RWPE2 (cell line): ENCODE data around the gene SETBP1.

ENCODE experiments used
- ATAC-seq: fragments of 200-7000 bp; cut with Tn5 transposase; 3 replicates; pipeline ENCODE4 v1.9.1; 2021; ENCODE audit warnings: low read depth
- DNase-seq: peaks from one replicate; pipeline ENCODE4 v3.0.0-alpha.2; 2020; ENCODE audit warnings: low spot score
- H3K27ac ChIP-seq: fragments of 450-650 bp; 2 replicates; pipeline ENCODE4 v1.5.1; 2017; ENCODE audit warnings: mild to moderate bottlenecking; ENCODE audit not compliant: poor library complexity, severe bottlenecking
- H3K27me3 ChIP-seq: fragments of 250-450 bp; sonication (Bioruptor Pico); 2 replicates; pipeline ENCODE4 v1.5.1; 2021; ENCODE audit warnings: mild to moderate bottlenecking, moderate library complexity; ENCODE audit not compliant: insufficient read depth, poor library complexity, severe bottlenecking
- H3K36me3 ChIP-seq: fragments of 250-450 bp; sonication (Bioruptor Pico); 2 replicates; pipeline ENCODE4 v1.5.1; 2020; ENCODE audit warnings: low read depth, mild to moderate bottlenecking, moderate library complexity
- H3K4me1 ChIP-seq: fragments of 250-450 bp; sonication (Bioruptor Pico); 2 replicates; pipeline ENCODE4 v1.5.1; 2021; ENCODE audit warnings: mild to moderate bottlenecking, moderate library complexity; ENCODE audit not compliant: insufficient read depth, poor library complexity, severe bottlenecking
- H3K4me3 ChIP-seq: fragments of 250-450 bp; sonication (Bioruptor Pico); 2 replicates; pipeline ENCODE4 v1.5.1; 2021; ENCODE audit warnings: mild to moderate bottlenecking, moderate library complexity; ENCODE audit not compliant: severe bottlenecking
- H3K9me3 ChIP-seq: fragments of 250-450 bp; sonication (Bioruptor Pico); 2 replicates; pipeline ENCODE4 v1.5.1; 2021; ENCODE audit warnings: mild to moderate bottlenecking, moderate library complexity; ENCODE audit not compliant: severe bottlenecking
- TF ChIP-seq, protein P1 (sequence below): fragments of 450-650 bp; IDR thresholded peaks from one replicate; pipeline ENCODE4 v1.5.1; 2017; ENCODE audit warnings: mild to moderate bottlenecking, moderate library complexity; ENCODE audit not compliant: poor library complexity, severe bottlenecking

The SETBP1 gene

DNA sequence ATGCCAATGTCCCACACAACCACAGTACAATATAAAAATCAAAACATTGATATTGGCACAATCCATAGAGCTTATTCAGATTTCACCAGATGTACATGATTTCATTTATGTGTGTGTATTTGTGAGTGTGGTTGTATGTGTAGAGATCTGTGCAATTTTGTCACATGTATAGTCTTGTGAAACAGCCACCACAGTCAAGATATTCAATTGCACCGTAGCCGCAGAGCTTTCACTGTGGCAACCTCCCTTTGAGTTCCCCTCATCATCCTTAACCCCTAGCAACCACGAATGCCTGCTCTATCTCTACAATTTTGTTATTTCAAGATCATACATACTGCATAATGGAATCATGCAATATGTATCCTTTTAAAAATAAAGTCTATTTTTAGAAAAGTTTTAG, 391.3 kb downstream of the SETBP1 start:
- no peaks in the 10 kb centered on the region for H3K4me1 ChIP-seq

DNA sequence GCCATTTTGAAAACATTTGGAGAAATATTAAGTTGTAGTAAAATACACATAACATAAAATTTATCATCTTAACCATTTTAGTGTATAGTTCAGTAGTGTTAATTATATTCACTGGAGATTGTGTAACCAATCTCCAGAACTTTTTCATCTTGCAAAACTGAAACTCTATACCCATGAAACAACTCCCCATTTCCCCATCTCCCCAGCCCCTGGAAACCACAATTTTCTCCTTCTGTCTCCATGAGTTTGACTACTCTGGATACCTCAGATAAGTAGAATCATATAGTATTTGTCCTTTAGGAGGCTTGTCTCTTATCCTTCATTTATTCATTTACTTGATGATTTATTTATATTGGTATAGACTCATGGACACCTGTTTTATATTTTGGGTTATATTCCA, 392.9 kb downstream of the SETBP1 start:
- no peak for DNase-seq
- no peak for ATAC-seq
- H3K4me1 ChIP-seq, result no peaks in the 10 kb centered on the region
- H3K36me3 ChIP-seq, result no peaks in the 10 kb centered on the region
- H3K27me3 ChIP-seq, result no peaks in the 10 kb centered on the region
- no peak overlapping the region for H3K4me3 ChIP-seq
- no peak overlapping the region for H3K27ac ChIP-seq
- TF ChIP-seq, protein P1, sequence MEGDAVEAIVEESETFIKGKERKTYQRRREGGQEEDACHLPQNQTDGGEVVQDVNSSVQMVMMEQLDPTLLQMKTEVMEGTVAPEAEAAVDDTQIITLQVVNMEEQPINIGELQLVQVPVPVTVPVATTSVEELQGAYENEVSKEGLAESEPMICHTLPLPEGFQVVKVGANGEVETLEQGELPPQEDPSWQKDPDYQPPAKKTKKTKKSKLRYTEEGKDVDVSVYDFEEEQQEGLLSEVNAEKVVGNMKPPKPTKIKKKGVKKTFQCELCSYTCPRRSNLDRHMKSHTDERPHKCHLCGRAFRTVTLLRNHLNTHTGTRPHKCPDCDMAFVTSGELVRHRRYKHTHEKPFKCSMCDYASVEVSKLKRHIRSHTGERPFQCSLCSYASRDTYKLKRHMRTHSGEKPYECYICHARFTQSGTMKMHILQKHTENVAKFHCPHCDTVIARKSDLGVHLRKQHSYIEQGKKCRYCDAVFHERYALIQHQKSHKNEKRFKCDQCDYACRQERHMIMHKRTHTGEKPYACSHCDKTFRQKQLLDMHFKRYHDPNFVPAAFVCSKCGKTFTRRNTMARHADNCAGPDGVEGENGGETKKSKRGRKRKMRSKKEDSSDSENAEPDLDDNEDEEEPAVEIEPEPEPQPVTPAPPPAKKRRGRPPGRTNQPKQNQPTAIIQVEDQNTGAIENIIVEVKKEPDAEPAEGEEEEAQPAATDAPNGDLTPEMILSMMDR, result no peak
- no peaks in the 10 kb centered on the region for H3K9me3 ChIP-seq

More for the DNA sequence above, 391.3 kb downstream of the SETBP1 start:
- no peak overlapping the region for H3K4me3 ChIP-seq
- H3K36me3 ChIP-seq, result no peaks in the 10 kb centered on the region
- TF ChIP-seq, protein P1, result no peak
- no peaks in the 10 kb centered on the region for H3K9me3 ChIP-seq
- ATAC-seq, result no peak
- no peaks in the 10 kb centered on the region for H3K27me3 ChIP-seq
- H3K27ac ChIP-seq, result no peak overlapping the region
- no peak for DNase-seq

- H3K4me3 ChIP-seq, result no peak overlapping the region
- H3K27ac ChIP-seq, result no peak overlapping the region
- H3K27me3 ChIP-seq, result no peaks in the 10 kb centered on the region
- DNase-seq (no peak), ATAC-seq (no peak)
- H3K4me1 ChIP-seq, result no peaks in the 10 kb centered on the region
- H3K36me3 ChIP-seq, result no peaks in the 10 kb centered on the region
- H3K9me3 ChIP-seq, result no peaks in the 10 kb centered on the region
- TF ChIP-seq, protein P1, result no peak
Observed at GRCh38 chr18:45081566-45082181, 401.0 kb downstream of the SETBP1 start.

DNA sequence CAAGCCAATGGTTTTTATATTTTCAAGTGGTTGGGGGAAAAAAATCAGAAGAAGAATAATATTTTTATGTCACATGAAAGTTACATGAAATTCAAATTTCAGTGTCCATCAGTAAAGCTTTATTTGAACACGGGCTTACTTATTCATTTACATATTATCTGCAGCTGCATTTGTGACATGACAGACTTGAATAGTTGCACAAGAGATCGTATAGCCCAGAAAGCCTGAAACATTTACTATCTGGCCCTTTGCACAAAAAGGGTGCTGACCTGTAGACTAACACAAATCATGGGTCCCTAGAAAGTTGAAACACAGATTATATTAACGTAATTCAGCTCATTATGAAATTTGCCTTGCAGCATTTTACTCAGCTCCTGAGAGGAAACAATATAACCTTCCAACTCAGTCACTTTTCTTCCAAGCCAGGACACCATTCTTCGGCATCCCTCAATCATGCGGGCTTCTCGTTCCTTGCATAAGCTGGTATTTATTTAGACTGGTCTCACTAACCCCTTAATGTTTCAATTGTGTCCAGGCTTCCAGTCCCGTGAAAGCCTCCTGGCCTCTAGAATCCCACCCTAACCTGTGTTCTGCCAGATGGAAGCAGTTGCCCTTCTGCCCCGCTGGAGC, 402.7 kb downstream of the SETBP1 start:
- Histone ChIP-seq H3K4me1 (no peaks in the 10 kb centered on the region), H3K36me3 (no peaks in the 10 kb centered on the region), H3K9me3 (no peaks in the 10 kb centered on the region), H3K27me3 (no peaks in the 10 kb centered on the region), H3K27ac (no peak overlapping the region), H3K4me3 (no peak overlapping the region)
- DNase-seq (no peak), ATAC-seq (no peak)
- TF ChIP-seq, protein P1, result no peak

GRCh38 chr18:45084206-45084605, 403.5 kb downstream of the SETBP1 start:
- no peaks in the 10 kb centered on the region for H3K4me1 ChIP-seq
- H3K27me3 ChIP-seq, result no peaks in the 10 kb centered on the region
- H3K27ac ChIP-seq, result no peak overlapping the region
- DNase-seq (no peak), ATAC-seq (no peak)
- TF ChIP-seq, protein P1, result no peak
- H3K9me3 ChIP-seq, result no peaks in the 10 kb centered on the region
- no peaks in the 10 kb centered on the region for H3K36me3 ChIP-seq
- H3K4me3 ChIP-seq, result no peak overlapping the region
